Activated gamma-delta T cell treated with Interleukin-2 at 50 U/mL for 16 hours (primary cell): ENCODE results near the gene ATP8B2.
A peak's percentile ranks its signal among the peaks of the same experiment; 100 is the strongest.
"Not testable (repeated sequence)": the region's sequence is repeated elsewhere in the genome, so short reads cannot be mapped to it uniquely, and the experiment has no call there.

Source experiments
- DNase-seq: peaks from one replicate; pipeline ENCODE4 v3.0.0-alpha.2; 2020

The ATP8B2 gene

GRCh38 chr1:154347961-154348360 is 22.6 kb downstream of the ATP8B2 start:
- DNase-seq, result no peak

GRCh38 chr1:154348429-154349076 is 23.2 kb downstream of the ATP8B2 start:
- DNase-seq, result no peak

GRCh38 chr1:154349121-154349520 is 23.8 kb downstream of the ATP8B2 start:
- no peak for DNase-seq

DNA sequence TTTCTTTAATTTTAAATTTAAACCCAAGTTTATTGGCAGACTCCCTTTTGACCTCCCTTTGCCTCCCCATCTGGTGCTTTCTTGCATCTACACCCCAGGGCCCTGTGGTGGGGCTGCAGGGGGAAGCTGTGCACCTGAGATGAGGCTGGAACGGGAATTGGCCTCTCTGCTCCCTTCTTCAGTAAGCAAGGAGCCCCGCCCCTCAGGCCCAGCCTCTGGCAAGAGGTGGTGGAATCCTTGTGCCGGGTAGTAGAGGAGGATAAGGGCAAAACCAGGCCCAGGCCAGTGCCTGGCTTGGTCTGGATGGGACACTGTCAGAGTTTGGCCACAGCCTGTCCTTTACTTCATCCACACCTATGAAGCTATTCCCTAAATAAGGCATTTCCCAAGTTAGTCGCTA is 25.1 kb downstream of the ATP8B2 start:
- DNase-seq, result no peak

DNA sequence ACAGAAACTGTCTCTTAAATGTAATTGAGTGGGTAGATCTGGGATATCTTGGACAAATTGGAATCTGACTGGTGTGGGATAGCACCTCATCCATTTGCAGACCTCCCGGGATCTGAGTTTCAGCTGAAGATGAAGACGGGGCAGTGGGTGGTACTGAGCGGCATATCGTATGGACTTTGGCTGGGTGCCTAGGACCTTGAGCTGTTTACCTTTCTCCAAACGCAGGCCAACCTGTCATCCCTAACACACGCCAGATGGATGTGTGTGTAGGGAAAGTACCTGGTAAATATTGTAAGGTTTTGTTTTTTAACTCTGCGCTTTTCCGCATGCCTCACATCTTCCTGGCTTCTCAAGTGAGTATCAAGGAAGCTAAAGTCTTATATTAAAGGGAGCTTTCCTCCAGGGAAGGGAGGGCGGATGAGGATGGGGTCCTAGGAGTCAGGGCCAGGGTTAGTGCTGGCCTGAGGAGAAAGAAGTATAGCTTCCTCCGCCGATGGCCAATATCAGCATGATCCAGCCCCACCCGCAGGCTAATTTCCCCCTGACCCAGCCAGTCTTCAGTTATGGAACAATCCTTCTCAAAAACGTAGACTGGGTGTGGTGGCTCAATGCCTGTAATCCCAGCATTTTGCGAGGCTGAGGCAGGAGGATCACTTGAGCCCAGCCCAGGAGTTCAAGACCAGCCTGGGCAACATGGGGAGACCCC is 26.2 kb downstream of the ATP8B2 start:
- DNase-seq, result no peak

DNA sequence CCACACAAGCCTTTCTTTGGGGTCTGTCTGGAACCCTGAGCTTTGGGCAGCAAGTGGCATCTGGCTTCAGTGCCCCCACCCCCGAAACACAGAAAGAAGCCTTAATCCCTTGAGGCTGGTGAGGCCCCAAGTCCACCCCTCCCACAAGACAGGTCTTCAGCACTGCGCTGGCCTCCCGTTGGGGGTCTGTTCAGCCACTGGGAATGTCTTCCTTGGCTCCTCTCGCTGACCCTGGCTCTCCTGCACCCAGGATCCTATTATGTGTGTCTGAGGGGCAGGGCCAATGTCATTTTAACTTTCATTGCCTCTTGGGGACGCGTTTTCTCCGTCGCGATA is 26.9 kb downstream of the ATP8B2 start:
- DNase-seq, result no peak

DNA sequence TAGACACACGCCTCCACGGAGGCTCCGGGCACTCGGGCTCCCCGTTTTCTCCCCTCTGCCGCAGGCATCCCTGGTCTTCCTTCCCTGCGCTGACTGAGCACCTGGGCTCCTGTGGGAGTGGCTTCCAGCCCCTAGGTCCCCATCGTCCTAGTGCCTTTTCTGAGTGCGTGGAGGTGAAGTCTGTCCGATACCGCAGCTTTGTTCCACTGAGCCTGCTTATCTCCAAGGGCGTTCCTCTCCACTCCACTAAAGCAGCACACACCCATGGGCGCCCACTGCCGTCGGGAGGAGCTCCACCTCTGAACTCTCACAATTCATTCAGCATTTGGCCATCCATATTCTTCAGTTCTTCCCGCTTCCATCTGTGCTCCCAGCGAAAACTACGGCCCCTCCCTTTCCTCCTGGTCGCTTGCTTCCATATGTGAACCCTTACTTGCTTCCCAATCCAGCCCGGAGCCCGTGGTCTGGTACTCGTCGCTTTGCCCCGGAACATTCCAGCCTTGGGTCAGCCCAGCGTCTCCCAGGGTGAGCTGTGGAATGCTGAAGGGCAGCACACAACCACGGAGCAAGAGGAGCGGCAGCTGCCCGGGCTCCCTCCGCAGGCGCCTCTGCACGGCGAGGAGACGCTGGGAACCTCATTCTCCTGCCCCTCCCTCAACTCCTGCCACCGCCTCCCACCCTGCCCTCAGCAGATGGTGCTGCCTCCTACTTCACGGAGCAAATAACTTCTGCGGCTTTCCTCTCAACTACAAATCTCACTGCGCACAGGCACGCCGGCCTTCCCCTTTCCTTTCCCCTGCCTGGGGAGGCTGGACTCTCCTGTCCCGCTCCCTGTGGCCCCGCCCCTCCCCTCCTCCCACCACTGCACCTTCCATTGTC is 27.5 kb downstream of the ATP8B2 start:
- no peak for DNase-seq

- DNase-seq, result no peak
These were observed 28.2 kb downstream of the ATP8B2 start for GRCh38 chr1:154353460-154353904.

GRCh38 chr1:154353966-154354365 is 28.6 kb downstream of the ATP8B2 start:
- DNase-seq, result no peak

DNA sequence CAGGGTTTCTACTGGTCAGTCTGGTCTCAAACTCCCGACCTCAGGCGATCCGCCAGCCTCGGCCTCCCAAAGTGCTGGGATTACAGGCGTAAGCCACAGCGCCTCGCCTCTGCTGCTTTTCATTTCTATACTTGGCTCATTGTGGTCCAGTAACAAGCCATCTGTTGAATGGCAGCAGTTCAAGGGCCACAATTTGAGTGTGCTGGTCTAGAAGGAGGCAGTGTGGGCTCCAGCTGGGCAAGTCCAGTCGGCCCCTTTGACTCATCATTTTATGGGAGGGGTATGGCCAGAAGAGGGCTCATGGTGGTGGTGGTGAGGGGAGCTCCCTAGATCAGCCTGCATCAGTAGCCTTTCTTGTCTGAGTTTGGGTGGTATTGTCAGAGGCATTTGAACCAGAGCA is 33.2 kb downstream of the ATP8B2 start:
- DNase-seq, result no peak

GRCh38 chr1:154360288-154360687 is 35.0 kb downstream of the ATP8B2 start:
- DNase-seq, result no peak

GRCh38 chr1:154360881-154361280 is 35.6 kb downstream of the ATP8B2 start:
- not testable (repeated sequence) for DNase-seq

DNA sequence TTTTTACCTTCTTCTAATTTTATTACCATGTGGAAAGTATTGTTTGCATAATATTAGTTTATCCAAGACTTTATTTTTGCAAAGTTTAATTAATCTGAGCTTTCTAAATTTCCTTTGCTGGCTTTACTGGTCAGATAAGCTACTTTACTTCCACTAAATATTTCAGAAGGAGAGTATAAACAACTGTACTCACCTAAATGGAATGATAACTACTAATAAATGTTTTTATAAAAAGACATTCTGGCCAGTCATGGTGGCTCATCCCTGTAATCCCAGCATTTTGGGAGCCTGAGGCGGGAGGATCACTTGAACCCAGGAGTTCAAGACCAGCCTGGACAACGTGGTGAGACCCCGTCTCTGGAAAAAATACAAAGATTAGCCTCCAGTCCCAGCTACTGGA is 36.0 kb downstream of the ATP8B2 start:
- DNase-seq, result no peak

DNA sequence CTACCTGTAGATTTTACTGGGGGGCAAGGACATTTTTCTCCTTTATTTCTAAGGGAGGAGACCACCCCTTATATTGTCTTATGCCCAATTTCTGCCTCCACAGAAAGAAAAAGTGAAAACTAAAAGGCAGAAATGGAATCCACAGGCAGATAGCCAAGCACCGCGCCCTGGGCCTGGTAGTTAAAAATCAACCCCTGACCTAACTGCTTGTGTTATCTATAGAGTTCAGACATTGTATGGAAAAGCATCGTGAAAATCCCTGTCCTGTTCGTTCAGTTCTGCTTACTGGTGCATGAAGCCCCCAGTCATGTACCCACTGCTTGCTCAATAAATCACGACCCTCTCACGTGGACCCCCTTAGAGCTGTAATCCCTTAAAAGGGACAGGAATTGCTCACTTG is 46.1 kb downstream of the ATP8B2 start:
- DNase-seq, result no peak

DNA sequence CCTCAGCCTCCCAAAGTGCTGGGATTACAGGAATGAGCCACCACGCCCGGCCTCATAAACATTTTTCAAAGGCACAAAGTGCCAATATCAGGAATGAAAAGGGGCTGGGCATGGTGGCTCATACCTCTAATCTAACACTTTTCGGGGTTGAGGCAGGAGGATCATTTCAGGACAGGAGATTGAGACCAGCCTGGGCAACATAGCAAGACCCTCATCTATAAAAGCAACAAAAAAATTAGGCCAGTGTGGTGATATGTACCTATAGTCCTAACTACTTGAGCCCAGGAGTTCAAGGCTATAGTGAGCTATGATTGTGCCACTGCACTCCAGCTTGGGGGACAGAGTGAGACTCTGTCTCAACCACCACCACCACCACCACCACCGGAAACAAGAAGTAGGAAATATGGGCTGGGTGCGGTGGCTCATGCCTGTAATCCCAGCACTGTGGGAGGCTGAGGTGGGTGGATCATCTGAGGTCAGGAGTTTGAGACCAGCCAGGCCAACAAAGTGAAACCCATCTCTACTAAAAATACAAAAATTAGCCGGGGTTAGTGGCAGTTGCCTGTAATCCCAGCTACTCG is 48.5 kb downstream of the ATP8B2 start:
- DNase-seq, result not testable (repeated sequence)

GRCh38 chr1:154379301-154379700 is 54.0 kb downstream of the ATP8B2 start:
- DNase-seq, result no peak

DNA sequence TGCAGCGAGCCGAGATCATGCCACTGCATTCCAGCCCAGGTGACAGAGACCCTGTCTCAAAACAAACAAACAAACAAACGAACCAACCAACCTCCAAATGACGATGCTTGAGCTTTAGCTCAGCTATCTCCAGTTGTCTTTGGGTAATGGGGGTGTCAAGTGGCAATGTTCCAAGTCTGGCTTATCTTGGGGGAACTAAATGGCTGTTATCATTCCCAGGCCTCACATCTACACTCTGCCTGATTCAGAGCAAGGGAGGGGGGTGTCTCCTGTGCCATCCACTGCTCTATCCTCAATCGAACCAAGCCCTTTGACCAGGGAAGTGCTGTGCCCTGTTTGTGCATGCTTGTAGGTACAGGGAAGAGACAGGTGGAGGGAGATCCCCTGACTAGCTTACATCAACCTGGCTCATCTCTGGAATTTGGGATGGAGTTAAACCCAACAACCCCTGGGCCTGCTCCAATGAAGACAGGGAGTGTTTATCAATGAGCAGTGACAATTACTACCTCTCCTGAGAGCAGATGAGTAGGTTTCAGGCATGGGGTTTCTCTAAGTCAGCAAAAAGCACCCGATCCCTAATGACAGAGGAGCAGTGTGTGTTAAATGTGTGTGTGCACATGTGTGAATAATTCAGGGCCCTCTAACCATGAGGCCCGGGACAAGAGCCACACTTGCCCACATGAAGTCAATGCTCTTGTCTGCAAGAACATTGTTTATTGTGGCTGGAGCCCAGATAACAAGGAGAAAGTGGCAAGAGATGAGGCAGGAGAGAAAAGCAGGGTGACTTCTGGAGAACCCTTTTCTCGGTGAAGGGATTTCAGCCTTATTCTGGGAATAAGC is 59.5 kb downstream of the ATP8B2 start:
- no peak for DNase-seq

GRCh38 chr1:154386643-154387352 is 61.5 kb downstream of the ATP8B2 start:
- peak; percentile 48 for DNase-seq

GRCh38 chr1:154391086-154391770 is 65.9 kb downstream of the ATP8B2 start:
- no peak for DNase-seq

DNA sequence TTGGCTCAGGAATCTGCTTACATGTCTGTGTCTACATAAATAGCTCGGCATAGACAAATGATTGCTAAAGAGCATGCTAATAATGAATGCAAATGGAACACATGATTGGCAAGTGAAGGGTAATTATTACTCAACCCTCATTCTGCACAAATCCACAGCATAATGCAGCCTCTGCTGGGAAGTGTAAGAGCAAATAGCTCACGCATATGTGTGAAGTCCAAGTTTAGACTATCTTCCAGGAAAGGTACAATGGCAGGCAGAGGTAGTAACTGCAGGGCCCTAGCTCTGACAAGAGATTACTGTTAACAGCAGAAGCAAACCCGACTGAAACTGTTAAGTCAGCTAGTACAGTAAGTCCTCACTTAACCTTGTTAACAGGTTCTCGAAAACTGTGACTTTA is 72.8 kb downstream of the ATP8B2 start:
- DNase-seq, result no peak

- DNase-seq, result no peak
These were observed 73.4 kb downstream of the ATP8B2 start for GRCh38 chr1:154398678-154399077.
